Measurements from ENCODE around the gene SYNPO2.
"Not testable (repeated sequence)": the region's sequence is repeated elsewhere in the genome, so short reads cannot be mapped to it uniquely, and the experiment has no call there.

The SYNPO2 gene

GRCh38 chr4:119032921-119033685 is 144.4 kb downstream of the SYNPO2 start:
- ATAC-seq (no peak), DNase-seq (no peak)

- DNase-seq (no peak), ATAC-seq (no peak)
Observed at GRCh38 chr4:119034276-119035008, 145.8 kb downstream of the SYNPO2 start.

- DNase-seq = no peak
- ATAC-seq = no peak
Observed at GRCh38 chr4:119035951-119036737, 147.5 kb downstream of the SYNPO2 start.

- no peak for DNase-seq
- no peak for ATAC-seq
Observed at GRCh38 chr4:119037709-119038108, 149.1 kb downstream of the SYNPO2 start.

DNA sequence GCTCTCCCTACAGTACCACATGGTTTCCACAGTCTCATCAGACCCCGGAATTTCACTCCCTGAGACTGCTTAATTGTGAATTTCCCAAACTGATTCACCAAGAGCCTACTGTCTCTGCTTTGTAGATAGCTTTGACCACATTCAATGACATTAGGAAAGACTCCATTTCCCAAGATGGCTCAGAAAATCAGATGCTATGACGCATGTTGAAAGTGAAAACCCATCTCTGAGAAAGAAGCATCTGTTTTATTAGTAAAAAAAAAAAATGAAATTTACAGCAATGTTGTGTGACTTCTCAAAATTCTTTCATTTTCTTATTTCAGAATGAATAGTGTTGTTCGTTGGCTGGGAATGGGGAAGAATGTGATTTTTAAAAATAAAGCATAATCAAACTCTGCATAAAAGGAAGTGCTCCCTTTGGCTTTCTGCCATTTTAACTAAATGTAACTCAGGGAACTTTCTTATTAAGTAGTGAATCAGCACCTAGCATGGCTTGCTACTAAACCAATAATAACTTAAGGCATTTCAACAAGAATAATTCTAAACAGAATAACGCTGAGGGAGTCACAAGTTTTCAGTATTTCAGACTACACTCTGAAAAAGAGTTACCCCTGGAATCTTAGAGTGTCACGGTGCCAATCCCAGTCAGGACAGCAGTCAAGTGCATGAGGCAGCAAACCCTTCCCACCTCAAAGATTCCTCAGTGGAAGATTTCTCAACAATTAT is 149.6 kb downstream of the SYNPO2 start:
- DNase-seq = no peak
- ATAC-seq = peak; percentile 34

DNA sequence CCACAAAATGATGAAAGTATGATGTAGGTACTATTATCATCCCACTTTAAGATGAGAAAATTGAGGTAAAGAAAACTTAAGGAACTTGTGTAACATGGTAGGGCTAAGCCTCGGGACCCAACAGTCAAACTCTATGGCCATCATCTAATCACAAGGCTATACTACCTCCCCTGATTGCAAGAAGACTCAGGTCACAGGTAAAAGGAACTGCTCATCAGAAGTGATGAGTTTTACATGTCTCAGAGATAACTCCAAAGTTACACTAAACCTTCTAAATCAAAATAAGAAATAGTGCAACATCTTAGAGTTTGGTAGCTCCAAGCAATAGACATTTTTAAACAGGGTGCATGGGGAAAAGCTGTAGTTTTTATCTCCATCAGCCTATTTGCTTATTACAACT is 150.5 kb downstream of the SYNPO2 start:
- DNase-seq (no peak), ATAC-seq (no peak)

- no peak for ATAC-seq
- DNase-seq = no peak
Observed at GRCh38 chr4:119039779-119040178, 151.1 kb downstream of the SYNPO2 start.

DNA sequence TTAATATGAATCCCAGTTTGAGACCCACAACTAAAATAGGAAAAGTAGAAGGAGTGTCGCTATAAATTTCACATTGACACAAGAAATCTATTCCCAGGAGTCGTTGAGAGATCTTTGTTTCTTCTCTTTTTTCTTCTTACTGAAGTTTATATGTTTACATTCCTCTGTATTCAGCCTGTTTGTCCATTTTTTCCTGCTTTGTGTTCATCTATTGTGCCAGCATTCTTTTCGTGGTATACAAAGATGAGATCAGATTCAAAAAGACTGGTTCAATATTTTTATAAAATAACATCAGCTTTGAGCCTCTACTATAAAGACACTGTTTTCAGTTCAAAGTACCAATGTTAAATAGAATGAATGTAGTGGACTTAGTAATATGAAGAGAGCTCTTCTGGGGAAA is 151.6 kb downstream of the SYNPO2 start:
- DNase-seq = no peak
- no peak for ATAC-seq

DNA sequence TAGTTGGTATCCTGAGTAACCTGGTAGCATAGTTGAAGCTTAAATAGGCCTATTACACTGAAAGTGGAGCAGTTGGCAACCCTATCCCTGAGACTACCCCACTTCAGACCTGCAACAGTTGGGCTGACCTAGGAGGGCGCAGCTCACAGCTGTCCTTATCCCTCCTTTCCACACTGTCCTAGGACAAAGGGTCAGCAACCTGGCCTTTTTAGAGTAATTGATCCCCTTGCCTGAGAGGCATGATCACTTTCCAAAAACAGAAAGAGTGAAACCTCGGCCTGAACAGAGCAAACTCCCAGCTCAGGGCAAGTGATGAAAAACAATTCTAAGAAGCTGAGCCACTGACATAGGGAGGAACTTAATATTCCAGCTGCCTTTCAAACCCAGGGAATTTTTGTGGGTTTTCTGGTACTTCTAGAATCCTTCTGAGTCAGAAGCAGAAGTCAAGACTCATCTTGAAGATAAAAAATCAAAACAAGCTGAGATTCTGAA is 152.1 kb downstream of the SYNPO2 start:
- ATAC-seq (no peak), DNase-seq (no peak)

DNA sequence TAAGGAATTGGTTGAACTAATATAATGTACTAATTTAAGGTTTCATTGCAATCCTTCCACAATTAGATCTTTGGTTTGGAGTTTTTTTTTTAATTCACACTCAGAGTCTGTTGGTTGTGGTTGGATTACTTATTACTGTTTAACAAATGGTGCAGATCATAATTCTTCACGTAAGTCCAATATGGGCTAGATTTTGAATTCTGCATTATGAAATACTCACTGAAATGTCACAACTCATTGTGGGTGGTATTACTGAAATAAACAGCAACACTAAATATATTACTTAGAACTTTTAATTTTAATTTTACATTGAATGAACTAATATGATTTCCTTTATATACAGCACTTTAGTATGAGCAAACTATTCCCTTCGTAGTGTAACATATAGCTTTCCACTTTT is 152.7 kb downstream of the SYNPO2 start:
- DNase-seq (no peak), ATAC-seq (no peak)

GRCh38 chr4:119041951-119042560 is 153.4 kb downstream of the SYNPO2 start:
- DNase-seq (peak; percentile 43), ATAC-seq (peak; percentile 87)

DNA sequence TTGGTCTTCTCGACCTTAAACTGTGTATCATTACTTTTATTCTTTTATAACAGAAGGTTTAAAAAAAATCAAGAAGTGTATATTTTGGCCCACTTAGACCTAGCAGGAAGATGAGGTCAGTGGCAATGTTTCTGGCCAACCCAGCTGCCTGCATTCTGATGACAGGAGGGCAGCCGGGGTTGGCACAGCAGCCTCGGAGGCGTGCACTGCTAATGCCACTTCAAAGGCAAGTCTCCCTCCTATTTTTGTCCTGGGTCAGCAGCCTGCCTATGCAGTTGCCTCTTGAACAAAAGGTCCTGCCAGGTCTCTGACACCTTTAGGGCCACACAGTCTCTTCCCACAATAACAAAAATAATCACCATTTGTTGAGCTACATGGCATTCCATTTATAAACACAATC is 157.6 kb downstream of the SYNPO2 start:
- DNase-seq = no peak
- ATAC-seq = no peak

DNA sequence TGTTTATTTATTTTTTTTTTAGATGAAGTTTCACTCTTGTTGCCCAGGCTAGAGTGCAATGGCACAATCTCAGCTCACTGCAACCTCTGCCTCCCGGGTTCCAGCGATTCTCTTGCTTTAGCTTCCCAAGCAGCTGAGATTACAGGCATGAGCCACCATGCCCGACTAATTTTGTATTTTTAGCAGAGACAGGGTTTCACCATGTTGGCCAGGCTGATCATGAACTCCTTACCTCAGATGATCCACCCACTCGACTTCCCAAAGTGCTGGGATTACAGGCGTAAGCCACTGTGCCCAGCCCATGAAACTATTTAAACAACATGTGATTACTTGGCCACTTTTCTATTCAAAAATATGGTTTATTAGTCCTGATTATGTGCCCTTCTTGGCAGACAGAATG is 158.4 kb downstream of the SYNPO2 start:
- DNase-seq, ATAC-seq: not testable (repeated sequence)

- no peak for DNase-seq
- ATAC-seq = no peak
Observed at GRCh38 chr4:119048446-119048845, 159.8 kb downstream of the SYNPO2 start.

DNA sequence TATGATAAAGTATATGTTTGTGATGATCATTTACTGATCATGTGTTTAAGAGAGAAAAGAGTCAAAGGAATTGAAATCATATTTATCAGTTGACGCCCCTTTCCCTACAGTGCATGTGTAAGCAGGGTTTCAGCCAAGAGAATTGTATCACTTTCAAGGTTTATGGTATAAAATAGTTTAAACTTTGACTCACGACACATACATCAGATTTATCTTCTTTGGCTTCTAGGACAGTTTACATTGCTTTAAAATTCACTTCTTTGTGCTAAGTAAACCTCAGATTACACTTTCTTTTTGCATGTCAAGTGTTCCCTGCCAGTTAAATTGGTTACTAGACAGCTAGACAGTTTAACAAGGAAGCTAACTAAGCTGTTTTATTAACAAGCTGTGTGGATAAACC is 160.7 kb downstream of the SYNPO2 start:
- DNase-seq (no peak), ATAC-seq (no peak)

DNA sequence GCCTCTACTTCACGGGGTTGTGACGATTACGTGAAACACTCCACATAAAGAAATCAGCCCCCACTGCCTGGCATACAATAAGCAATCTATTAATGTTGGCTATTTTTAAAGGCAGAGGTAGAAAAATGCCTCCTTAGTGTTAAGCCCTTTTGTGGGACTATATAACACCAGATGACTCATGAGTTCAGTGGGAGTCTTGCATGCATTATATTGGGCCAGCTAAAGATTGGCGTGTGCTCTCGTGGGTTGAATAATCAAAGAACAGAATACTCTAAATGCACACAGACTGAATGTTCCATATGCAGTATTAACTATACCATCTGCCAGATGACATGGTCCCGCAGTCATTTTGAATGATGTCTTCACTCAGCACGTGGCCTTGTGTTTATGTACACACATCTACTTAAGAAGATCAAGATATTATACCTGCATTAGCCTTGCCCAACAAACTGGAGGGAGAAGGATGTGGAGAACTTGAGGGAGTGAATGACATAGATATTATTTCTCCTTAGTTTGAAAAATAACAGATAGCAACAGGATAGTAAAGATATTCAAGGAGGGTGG is 162.0 kb downstream of the SYNPO2 start:
- DNase-seq (no peak), ATAC-seq (no peak)

GRCh38 chr4:119053245-119053644 is 164.6 kb downstream of the SYNPO2 start:
- DNase-seq = no peak
- ATAC-seq = no peak

DNA sequence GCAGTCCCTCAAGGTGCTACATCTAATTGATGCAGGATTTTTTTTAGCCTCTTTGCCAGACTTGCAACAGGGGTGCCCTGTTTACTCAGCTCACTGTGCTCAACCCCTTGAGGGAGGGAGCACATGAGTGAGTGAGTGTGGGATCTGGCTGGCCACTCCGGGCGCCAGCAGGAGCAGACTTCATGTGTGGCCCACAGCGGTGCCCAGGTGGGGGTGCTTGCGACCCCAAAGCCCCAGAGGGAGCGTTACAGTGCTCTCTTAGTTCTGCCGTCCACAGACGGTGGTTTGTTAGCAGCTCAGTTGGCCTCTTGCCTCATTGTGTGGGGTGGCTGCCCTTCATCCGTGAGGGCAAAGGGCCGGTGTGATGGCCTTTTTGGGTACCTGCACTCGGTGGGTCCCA is 165.3 kb downstream of the SYNPO2 start:
- DNase-seq = no peak
- no peak for ATAC-seq

DNA sequence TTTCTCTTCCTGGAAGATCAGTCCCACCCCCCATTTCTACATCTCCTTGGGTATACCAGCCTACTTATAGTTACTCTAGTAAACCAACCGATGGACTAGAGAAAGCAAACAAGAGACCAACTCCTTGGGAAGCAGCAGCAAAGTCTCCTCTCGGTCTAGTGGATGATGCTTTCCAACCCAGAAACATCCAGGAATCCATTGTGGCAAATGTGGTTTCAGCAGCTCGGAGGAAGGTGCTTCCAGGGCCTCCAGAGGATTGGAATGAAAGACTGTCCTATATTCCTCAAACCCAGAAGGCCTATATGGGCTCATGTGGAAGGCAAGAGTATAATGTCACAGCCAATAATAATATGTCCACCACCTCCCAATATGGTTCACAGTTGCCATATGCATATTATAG is 168.8 kb downstream of the SYNPO2 start:
- ATAC-seq (no peak), DNase-seq (no peak)

DNA sequence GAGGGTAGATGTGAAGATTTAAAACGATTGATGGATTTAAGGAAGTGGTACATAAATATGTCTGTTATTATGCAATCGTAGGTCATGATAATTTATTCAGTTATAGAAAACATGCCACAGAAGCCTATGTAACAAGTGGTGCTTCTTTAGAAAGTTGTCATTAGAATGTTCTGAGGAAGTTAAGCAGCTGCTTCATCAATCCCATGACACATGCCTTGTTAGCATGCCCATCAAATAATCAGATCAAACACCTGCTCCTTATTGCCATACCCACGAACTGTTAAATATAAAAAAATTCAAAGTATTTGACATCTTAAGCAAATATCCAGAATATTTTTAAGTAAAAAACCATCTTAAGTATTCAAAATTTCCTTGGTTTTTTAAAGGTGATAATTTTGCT is 170.6 kb downstream of the SYNPO2 start:
- no peak for DNase-seq
- ATAC-seq = no peak

GRCh38 chr4:119067125-119067524 is 178.5 kb downstream of the SYNPO2 start:
- ATAC-seq, DNase-seq: not testable (repeated sequence)
